ENCODE results near the gene NQO1.

GRCh38 chr16:69701452-69701851, 24.9 kb downstream of the NQO1 start:
- no peak for TF ChIP-seq POLR2A (IDR thresholded peaks at IDR 0.05; ENCODE audit: low read depth, low read length)
- no peak for TF ChIP-seq TAF1 (IDR thresholded peaks at IDR 0.05; ENCODE audit: low read depth, low read length)
- no peak for TF ChIP-seq POLR2AphosphoS5 (IDR thresholded peaks at IDR 0.05; ENCODE audit: low read depth, low read length)
- TF ChIP-seq PAX5 (IDR thresholded peaks at IDR 0.05; ENCODE audit: insufficient read depth, low read length, severe bottlenecking) = no peak
- TF ChIP-seq POU2F2 (IDR thresholded peaks at IDR 0.05; ENCODE audit: low read depth, low read length) = no peak

All from GM12891 (cell line).